K562 (cell line): ENCODE data around the gene ERBB4. TPM values are rescaled to one million over a fixed set of nuclear protein-coding genes. Genes with fewer than 3 reads are reported as not detected.

Experiments used
- ATAC-seq: fragments of 200-7000 bp; cut with Tn5 transposase; 3 replicates; pipeline ENCODE4 v1.9.1; 2020; ENCODE audit warnings: moderate library complexity
- BruUV-seq: library from RNA; stranded (reverse); fragments of 400-500 nt; replicated peaks from 2 replicates; lab custom pipeline; 2021; lab: Mats Ljungman, UMichigan
- CTCF ChIA-PET: fragments of 300-600 bp; formaldehyde crosslinking; extraction: SDS; loops from one replicate; lab custom pipeline; 2021; ENCODE audit warnings: low intra/inter-chr PET ratio; lab: Yijun Ruan, JAX
- POLR2A ChIA-PET: fragments of 300-600, 350-650 bp; sonication (Branson Sonifier 250); formaldehyde crosslinking; extraction: SDS; loops from one replicate; lab custom pipeline; 2021; ENCODE audit warnings: antibody characterized with exemption, inconsistent platforms; lab: Yijun Ruan, JAX
- DNase-seq, 4 experiments: peaks; one replicate each; pipeline versions ENCODE4 v3.0.0 to v3.0.0-alpha.2; 2011 to 2018; ENCODE audit warnings: low spot score in 3 of 4, mixed read lengths in 3 of 4; ENCODE audit errors: extremely low read depth in 1 of 4
- FAIRE-seq: peaks from 2 replicates; lab custom pipeline; 2011; peaks lifted over from hg19 to GRCh38; lab: Jason Lieb, UNC
- H2AFZ ChIP-seq: 2 replicates; pipeline ENCODE4 v1.6.0; 2011; ENCODE audit warnings: low read depth, low read length, control low read depth, inconsistent platforms
- H3K27ac ChIP-seq: fragments of 200-600 bp; 3 replicates; pipeline ENCODE4 v1.8.0; 2011; ENCODE audit warnings: low read depth, mild to moderate bottlenecking, control low read depth, inconsistent platforms, low read length, moderate library complexity, mixed read lengths; ENCODE audit errors: extremely low read depth
- H3K27me3 ChIP-seq, 2 experiments: fragments of 300-600 bp in 1 of 2; 2 replicates in 1 of 2; 3 replicates in 1 of 2; pipeline versions ENCODE4 v1.6.0 to v1.8.0; 2011; ENCODE audit warnings: inconsistent platforms in 2 of 2, low read length in 2 of 2, mild to moderate bottlenecking in 1 of 2, mixed read lengths in 1 of 2, moderate library complexity in 1 of 2; ENCODE audit not compliant: control insufficient read depth in 2 of 2, insufficient read depth in 2 of 2
- H3K36me3 ChIP-seq: fragments of 300-600 bp; 3 replicates; pipeline ENCODE4 v1.8.0; 2011; ENCODE audit warnings: mild to moderate bottlenecking, low read length, inconsistent platforms; ENCODE audit not compliant: control insufficient read depth, insufficient read depth
- H3K4me1 ChIP-seq, 2 experiments: fragments of 200-600 bp in 1 of 2; replicated peaks in 1 of 2; 2 replicates in 1 of 2; 3 replicates in 1 of 2; pipeline versions ENCODE4 v1.5.1 to v1.8.0; 2011; ENCODE audit warnings: inconsistent platforms in 2 of 2, low read length in 2 of 2, mild to moderate bottlenecking in 1 of 2, mixed read lengths in 1 of 2, moderate library complexity in 1 of 2; ENCODE audit not compliant: control insufficient read depth in 2 of 2, insufficient read depth in 2 of 2
- H3K4me2 ChIP-seq: 2 replicates; pipeline ENCODE4 v1.6.1; 2011; ENCODE audit warnings: low read length, control low read depth, inconsistent platforms, mixed read lengths; ENCODE audit not compliant: insufficient read depth
- H3K4me3 ChIP-seq: fragments of 200-600 bp; sonication (generic), shearing (Covaris generic); 2 replicates; pipeline ENCODE4 v1.5.1; 2016; ENCODE audit warnings: control low read depth, inconsistent platforms
- H3K79me2 ChIP-seq: fragments of 200-600 bp; 3 replicates; pipeline ENCODE4 v1.8.0; 2011; ENCODE audit warnings: low read length, inconsistent platforms; ENCODE audit not compliant: control insufficient read depth, insufficient read depth
- H3K9ac ChIP-seq, 2 experiments: 2 replicates each; pipeline versions ENCODE4 v1.6.0 to v1.6.1; 2011; ENCODE audit warnings: low read depth in 2 of 2, low read length in 2 of 2, control low read depth in 1 of 2, inconsistent platforms in 1 of 2, mild to moderate bottlenecking in 1 of 2, mixed read lengths in 1 of 2; ENCODE audit not compliant: insufficient read depth in 1 of 2
- H3K9me1 ChIP-seq: one replicate; pipeline ENCODE4 v1.6.0; 2011; ENCODE audit warnings: inconsistent platforms, mild to moderate bottlenecking, low read length, moderate library complexity; ENCODE audit not compliant: control insufficient read depth, insufficient read depth
- H3K9me3 ChIP-seq: replicated peaks from 2 replicates; pipeline ENCODE4 v1.5.1; 2011; ENCODE audit warnings: low read depth, low read length, inconsistent platforms; ENCODE audit not compliant: control insufficient read depth, insufficient read depth
- H4K20me1 ChIP-seq: replicated peaks from 2 replicates; pipeline ENCODE4 v1.6.1; 2011; ENCODE audit warnings: low read length, inconsistent platforms, mixed read lengths; ENCODE audit not compliant: control insufficient read depth, insufficient read depth
- FIP1L1 ChIP-seq: fragments of 200-400 bp; formaldehyde crosslinking; IDR thresholded peaks from 2 replicates; pipeline ENCODE4 v1.6.1; 2018; ENCODE audit warnings: mild to moderate bottlenecking, low read depth, low read length; ENCODE audit not compliant: poor library complexity, severe bottlenecking
- RUNX1 ChIP-seq: sonication (generic); IDR thresholded peaks from 2 replicates; pipeline ENCODE4 v1.6.1; 2016; ENCODE audit warnings: antibody characterized with exemption, low read depth
- SRSF9 ChIP-seq: fragments of 200-400 bp; formaldehyde crosslinking; IDR thresholded peaks from 2 replicates; pipeline ENCODE4 v1.6.1; 2017; ENCODE audit warnings: low read depth, low read length, borderline replicate concordance
- THRA ChIP-seq: fragments of 450-650 bp; IDR thresholded peaks from 2 replicates; pipeline ENCODE4 v1.6.1; 2017; ENCODE audit warnings: mild to moderate bottlenecking, moderate library complexity
- USF1 ChIP-seq: sonication (generic); formaldehyde crosslinking; IDR thresholded peaks from 2 replicates; pipeline ENCODE4 v1.9.0; 2022; ENCODE audit warnings: mild to moderate bottlenecking, missing genetic modification reagents
- whole genome bisulfite sequencing: fragments of 100-300 bp; shearing (Covaris generic); methylation state at CpG from one replicate; pipeline ENCODE4 v1.1.6; 2016; ENCODE audit warnings: low coverage, mixed read lengths; ENCODE audit not compliant: insufficient coverage; ENCODE audit errors: missing lambda C conversion rate; 5-methylcytosine and 5-hydroxymethylcytosine counted together
- in situ Hi-C: fragments of 300-500 bp; cut with MboI; formaldehyde crosslinking; loops from 4 replicates; pipeline ENCODE4 v1.15.0; 2018; ENCODE audit warnings: inconsistent platforms, mixed read lengths
- intact Hi-C: fragments of 100-400 bp; cut with micrococcal nuclease; formaldehyde crosslinking; loops from 2 replicates; pipeline ENCODE4 v1.14.2; 2022
- polyA plus RNA-seq, 8 experiments: library from polyadenylated mRNA; depleted of rRNA in 4 of 8; stranded (reverse) in 5 of 8; unstranded in 3 of 8; fragments of >200 nt; fragmentation: Nextera tagmentation in 2 of 8; fragmentation: Illumina TruSeq in 1 of 8; extraction: Ambion mirVana in 2 of 8; extraction: Trizol in 1 of 8; gene quantifications; 2 replicates each; pipeline versions ENCODE4 v1.2.1 to v1.2.3, GENCODE V29; 2011 to 2014; ENCODE audit warnings: inconsistent platforms in 1 of 8, missing spikeins in 1 of 8
- total RNA-seq, 7 experiments: library from RNA; depleted of rRNA in 6 of 7; stranded (reverse); fragments of >200 nt in 6 of 7; fragmentation: Illumina TruSeq in 2 of 7; extraction: Trizol in 2 of 7; gene quantifications; 2 replicates each; pipeline versions ENCODE4 v1.2.1 to v1.2.3, GENCODE V29; 2011 to 2021; ENCODE audit warnings: low replicate concordance in 1 of 7
- TF ChIP-seq, protein P1 (sequence below): fragments of 250-450 bp; sonication (Bioruptor Pico); IDR thresholded peaks from 2 replicates; pipeline ENCODE4 v1.4.0; 2020

The ERBB4 gene
- total and polyA plus RNA-seq, 9 of the 15 experiments (the other 6 are each of a cell fraction or from before 2014, with no cell fraction given): not detected

DNA sequence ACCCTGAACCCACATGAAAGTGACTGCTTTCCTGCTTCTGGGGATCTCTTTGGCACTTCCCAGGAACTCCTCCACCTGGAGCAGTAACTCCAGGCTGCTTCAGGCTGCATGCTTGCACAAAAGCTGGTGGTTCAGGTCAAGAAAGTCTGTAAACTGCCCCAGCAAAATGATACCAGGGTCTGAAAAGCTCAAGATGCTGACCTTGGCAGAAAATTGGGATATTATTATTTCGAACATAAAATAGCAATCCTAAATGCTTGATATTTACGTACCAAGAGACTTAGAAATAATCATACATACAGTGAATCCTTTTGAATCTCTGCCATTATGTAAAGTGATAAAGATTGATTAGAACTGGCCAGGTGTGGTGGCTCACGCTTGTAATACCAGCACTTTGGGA lies 674.3 kb downstream of the ERBB4 start:
- Histone ChIP-seq H3K4me3 (no peak overlapping the region), H3K9me1 (no peaks in the 10 kb centered on the region), H3K4me1 (no peaks in the 10 kb centered on the region), H3K9ac (no peak overlapping the region), H3K36me3 (no peaks in the 10 kb centered on the region), H3K27me3 (no peaks in the 10 kb centered on the region), H4K20me1 (no peaks in the 10 kb centered on the region), H3K79me2 (no peaks in the 10 kb centered on the region), H3K9me3 (no peaks in the 10 kb centered on the region), H3K4me2 (no peak overlapping the region), H3K27ac (no peak overlapping the region), H2AFZ (no peak overlapping the region)
- POLR2A ChIA-PET: no interaction called here
- in situ Hi-C loops: no loop called here
- CTCF ChIA-PET: no interaction called here
- no peak for DNase-seq
- no peak for ATAC-seq
- intact Hi-C loops: no loop called here
- no peak for FAIRE-seq
- WGBS: 0% methylated on average over 3 of the region's 3 CpGs
- TF ChIP-seq, protein P1, sequence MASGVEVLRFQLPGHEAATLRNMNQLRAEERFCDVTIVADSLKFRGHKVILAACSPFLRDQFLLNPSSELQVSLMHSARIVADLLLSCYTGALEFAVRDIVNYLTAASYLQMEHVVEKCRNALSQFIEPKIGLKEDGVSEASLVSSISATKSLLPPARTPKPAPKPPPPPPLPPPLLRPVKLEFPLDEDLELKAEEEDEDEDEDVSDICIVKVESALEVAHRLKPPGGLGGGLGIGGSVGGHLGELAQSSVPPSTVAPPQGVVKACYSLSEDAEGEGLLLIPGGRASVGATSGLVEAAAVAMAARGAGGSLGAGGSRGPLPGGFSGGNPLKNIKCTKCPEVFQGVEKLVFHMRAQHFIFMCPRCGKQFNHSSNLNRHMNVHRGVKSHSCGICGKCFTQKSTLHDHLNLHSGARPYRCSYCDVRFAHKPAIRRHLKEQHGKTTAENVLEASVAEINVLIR (CRISPR knock-in tag): no peak
- TF ChIP-seq SRSF9: no peak
- no peak for TF ChIP-seq USF1 (CRISPR knock-in tag)
- TF ChIP-seq RUNX1: no peak
- TF ChIP-seq FIP1L1: no peak
- TF ChIP-seq THRA: no peak
- BruUV-seq: no TSS peak
